ENCODE results near the gene IGSF9. TPM values are rescaled to one million over a fixed set of nuclear protein-coding genes. Genes with fewer than 3 reads are reported as not detected.

The IGSF9 gene
- total and polyA plus RNA-seq, 2 of the 13 experiments (the other 11 are each of a cell fraction or from before 2014, with no cell fraction given): 0.03 TPM; not detected in 1

- Histone ChIP-seq H3K27me3 (ENCODE audit: control insufficient read depth in 1 of 2, insufficient read depth in 2 of 2, low read length in 2 of 2) (peaks cover 5 to 18% of the 10 kb centered on the region in 2 experiments; a peak in 4 of 5 replicates), H3K27ac (ENCODE audit: extremely low read length, insufficient read depth, low read length) (no peak overlapping the region), H3K9ac (ENCODE audit: insufficient read depth, low read depth, low read length) (no peak overlapping the region), H3K36me3 (replicated peaks in 1 of 2; ENCODE audit: control insufficient read depth in 1 of 2, insufficient read depth in 2 of 2, low read length in 2 of 2) (no peaks in the 10 kb centered on the region), H3K4me1 (ENCODE audit: insufficient read depth, low read length) (peaks cover 41% of the 10 kb centered on the region), H3K4me2 (ENCODE audit: low read depth, low read length) (no peak overlapping the region), H3K4me3 (replicated peaks in 1 of 3; ENCODE audit: insufficient read depth in 1 of 3, low read depth in 2 of 3, low read length in 3 of 3) (no peak overlapping the region), H3K79me2 (ENCODE audit: insufficient read depth, low read length) (no peaks in the 10 kb centered on the region), H4K20me1 (ENCODE audit: insufficient read depth, low read length) (no peaks in the 10 kb centered on the region), H2AFZ (ENCODE audit: low read length) (no peak overlapping the region), H3K9me3 (ENCODE audit: low read length) (no peaks in the 10 kb centered on the region)
- no peak for TF ChIP-seq ZSCAN30 (CRISPR knock-in tag; IDR thresholded peaks at IDR 0.05)
- TF ChIP-seq, protein P1, sequence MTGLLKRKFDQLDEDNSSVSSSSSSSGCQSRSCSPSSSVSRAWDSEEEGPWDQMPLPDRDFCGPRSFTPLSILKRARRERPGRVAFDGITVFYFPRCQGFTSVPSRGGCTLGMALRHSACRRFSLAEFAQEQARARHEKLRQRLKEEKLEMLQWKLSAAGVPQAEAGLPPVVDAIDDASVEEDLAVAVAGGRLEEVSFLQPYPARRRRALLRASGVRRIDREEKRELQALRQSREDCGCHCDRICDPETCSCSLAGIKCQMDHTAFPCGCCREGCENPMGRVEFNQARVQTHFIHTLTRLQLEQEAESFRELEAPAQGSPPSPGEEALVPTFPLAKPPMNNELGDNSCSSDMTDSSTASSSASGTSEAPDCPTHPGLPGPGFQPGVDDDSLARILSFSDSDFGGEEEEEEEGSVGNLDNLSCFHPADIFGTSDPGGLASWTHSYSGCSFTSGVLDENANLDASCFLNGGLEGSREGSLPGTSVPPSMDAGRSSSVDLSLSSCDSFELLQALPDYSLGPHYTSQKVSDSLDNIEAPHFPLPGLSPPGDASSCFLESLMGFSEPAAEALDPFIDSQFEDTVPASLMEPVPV (CRISPR knock-in tag; IDR thresholded peaks at IDR 0.05): no peak
- no peak for TF ChIP-seq SP1 (IDR thresholded peaks at IDR 0.05)
- TF ChIP-seq SP1 (CRISPR knock-in tag; IDR thresholded peaks at IDR 0.05): no peak
- TF ChIP-seq SIN3B (IDR thresholded peaks at IDR 0.05; ENCODE audit: low read length): no peak
- TF ChIP-seq ZSCAN20 (CRISPR knock-in tag; IDR thresholded peaks at IDR 0.05; ENCODE audit: borderline replicate concordance): no peak
- TF ChIP-seq ZNF709 (CRISPR knock-in tag; IDR thresholded peaks at IDR 0.05): no peak
- no peak for TF ChIP-seq ZNF788 (CRISPR knock-in tag; IDR thresholded peaks at IDR 0.05; ENCODE audit: borderline replicate concordance)
- TF ChIP-seq ZFP90 (CRISPR knock-in tag; IDR thresholded peaks at IDR 0.05; ENCODE audit: borderline replicate concordance): no peak
- no peak for TF ChIP-seq ZZZ3 (CRISPR knock-in tag; IDR thresholded peaks at IDR 0.05; ENCODE audit: borderline replicate concordance)
- TF ChIP-seq HMG20B (CRISPR knock-in tag; conservative IDR thresholded peaks at IDR 0.05): no peak
- no peak for TF ChIP-seq ZNF558 (CRISPR knock-in tag; IDR thresholded peaks at IDR 0.05; ENCODE audit: borderline replicate concordance)
- TF ChIP-seq EED (CRISPR knock-in tag; IDR thresholded peaks at IDR 0.05): no peak
- no peak for TF ChIP-seq ZFP36 (IDR thresholded peaks at IDR 0.05; ENCODE audit: borderline replicate concordance, low read depth, low read length, partially characterized antibody)
- TF ChIP-seq, protein P2, sequence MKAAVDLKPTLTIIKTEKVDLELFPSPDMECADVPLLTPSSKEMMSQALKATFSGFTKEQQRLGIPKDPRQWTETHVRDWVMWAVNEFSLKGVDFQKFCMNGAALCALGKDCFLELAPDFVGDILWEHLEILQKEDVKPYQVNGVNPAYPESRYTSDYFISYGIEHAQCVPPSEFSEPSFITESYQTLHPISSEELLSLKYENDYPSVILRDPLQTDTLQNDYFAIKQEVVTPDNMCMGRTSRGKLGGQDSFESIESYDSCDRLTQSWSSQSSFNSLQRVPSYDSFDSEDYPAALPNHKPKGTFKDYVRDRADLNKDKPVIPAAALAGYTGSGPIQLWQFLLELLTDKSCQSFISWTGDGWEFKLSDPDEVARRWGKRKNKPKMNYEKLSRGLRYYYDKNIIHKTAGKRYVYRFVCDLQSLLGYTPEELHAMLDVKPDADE (CRISPR knock-in tag; IDR thresholded peaks at IDR 0.05): no peak
- no peak for TF ChIP-seq KMT2B (CRISPR knock-in tag; IDR thresholded peaks at IDR 0.05)
- no peak for TF ChIP-seq ZNF598 (CRISPR knock-in tag; IDR thresholded peaks at IDR 0.05; ENCODE audit: borderline replicate concordance)
- TF ChIP-seq BRD4 (CRISPR knock-in tag; IDR thresholded peaks at IDR 0.05): no peak
- CTCF ChIA-PET (ENCODE audit: low intra/inter-chr PET ratio, low total read pairs): no interaction called here
- FAIRE-seq (no peak), ATAC-seq (no peak), DNase-seq (ENCODE audit: low spot score) (no peak)
- BruUV-seq (replicated peaks): no TSS peak
- intact Hi-C loops (cut with micrococcal nuclease; ENCODE audit: unreplicated experiment): no loop called here
- POLR2A ChIA-PET: no interaction called here
- in situ Hi-C loops (cut with HindIII; ENCODE audit: extremely low pct_ligation_motif_present, low pct_unique_long_range_greater_than_20kb): no loop called here
- 37% methylated on average over 1 of the region's 1 CpG for WGBS (ENCODE audit: low lambda C conversion rate)
Observed at GRCh38 chr1:159921251-159921650, 24.2 kb downstream of the IGSF9 start.
